HUES64 (cell line): Measurements from ENCODE around the gene ARMC8.

Source experiments
- H3K27ac ChIP-seq: 2 replicates; pipeline ENCODE4 v1.7.0; 2013; ENCODE audit warnings: low read depth, low read length, inconsistent platforms
- H3K27me3 ChIP-seq: 2 replicates; pipeline ENCODE4 v1.6.1; 2013; ENCODE audit warnings: mild to moderate bottlenecking, low read length; ENCODE audit not compliant: insufficient read depth
- H3K36me3 ChIP-seq: 2 replicates; pipeline ENCODE4 v1.6.1; 2013; ENCODE audit warnings: mild to moderate bottlenecking, low read length; ENCODE audit not compliant: insufficient read depth
- H3K4me1 ChIP-seq: 2 replicates; pipeline ENCODE4 v1.6.1; 2013; ENCODE audit warnings: mild to moderate bottlenecking, low read length, moderate library complexity; ENCODE audit not compliant: insufficient read depth
- H3K4me3 ChIP-seq: 2 replicates; pipeline ENCODE4 v1.5.1; 2013; ENCODE audit warnings: mild to moderate bottlenecking, low read length, moderate library complexity
- H3K9ac ChIP-seq: 2 replicates; pipeline ENCODE4 v1.6.1; 2013; ENCODE audit warnings: mild to moderate bottlenecking, low read depth, low read length
- H3K9me3 ChIP-seq: 2 replicates; pipeline ENCODE4 v1.6.1; 2013; ENCODE audit warnings: low read depth, low read length; ENCODE audit not compliant: insufficient read depth
- WGBS: fragments of 150-250, 120-280 bp; methylation state at CpG from one replicate; pipeline ENCODE4 v1.1.7; 2013; ENCODE audit warnings: missing lambda C conversion rate; 5-methylcytosine and 5-hydroxymethylcytosine counted together

The ARMC8 gene

DNA sequence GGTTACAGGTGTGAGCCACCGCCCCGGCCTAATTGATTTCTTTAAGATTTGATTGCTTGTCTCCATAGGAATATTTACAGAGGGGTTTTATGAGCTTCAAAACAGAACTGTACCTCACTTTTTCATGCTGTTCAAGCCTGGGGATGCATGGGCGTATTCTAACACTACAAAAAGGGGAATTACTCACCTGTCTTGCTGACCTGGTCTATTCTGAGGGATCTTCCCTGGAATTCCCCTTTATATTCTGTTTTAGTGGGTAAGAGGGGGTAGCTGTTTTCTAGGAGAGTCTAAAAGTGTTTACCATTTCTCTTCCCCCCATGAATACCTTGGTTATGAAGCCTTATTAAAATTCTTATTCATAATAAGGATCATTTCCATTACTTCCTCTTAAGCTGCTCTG lies 94.5 kb downstream of the ARMC8 start:
- H3K4me1 ChIP-seq = no peaks in the 10 kb centered on the region
- no peaks in the 10 kb centered on the region for H3K27me3 ChIP-seq
- 92% methylated on average over 3 of the region's 3 CpGs for WGBS
- no peaks in the 10 kb centered on the region for H3K9me3 ChIP-seq
- no peak overlapping the region for H3K27ac ChIP-seq
- peaks cover 42% of the 10 kb centered on the region for H3K36me3 ChIP-seq
- no peak overlapping the region for H3K4me3 ChIP-seq
- no peak overlapping the region for H3K9ac ChIP-seq

DNA sequence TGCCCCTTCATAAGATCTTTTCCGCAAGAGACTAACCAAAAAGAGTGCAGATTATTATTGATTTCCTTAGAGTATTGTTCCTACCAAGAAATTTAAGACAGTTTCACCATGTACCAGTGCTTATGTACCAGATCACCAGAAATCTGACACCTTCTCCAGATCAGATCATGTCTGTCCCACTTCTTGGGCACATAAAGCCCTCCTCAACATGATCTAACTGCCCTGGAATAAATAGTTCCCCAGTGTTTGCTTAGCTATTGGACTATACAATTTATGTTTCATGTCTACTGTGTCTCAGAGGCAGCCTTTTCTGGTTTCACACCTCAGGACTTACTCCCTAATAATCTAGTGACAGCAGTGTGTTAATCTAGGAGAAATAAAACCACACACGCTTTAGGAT lies 95.7 kb downstream of the ARMC8 start:
- Histone ChIP-seq H3K9ac (no peak overlapping the region), H3K9me3 (no peaks in the 10 kb centered on the region), H3K36me3 (peaks cover 44% of the 10 kb centered on the region), H3K27ac (no peak overlapping the region), H3K4me1 (no peaks in the 10 kb centered on the region), H3K27me3 (no peaks in the 10 kb centered on the region), H3K4me3 (no peak overlapping the region)
- no CpG with 5 or more reads among the region's 2 CpGs for WGBS

DNA sequence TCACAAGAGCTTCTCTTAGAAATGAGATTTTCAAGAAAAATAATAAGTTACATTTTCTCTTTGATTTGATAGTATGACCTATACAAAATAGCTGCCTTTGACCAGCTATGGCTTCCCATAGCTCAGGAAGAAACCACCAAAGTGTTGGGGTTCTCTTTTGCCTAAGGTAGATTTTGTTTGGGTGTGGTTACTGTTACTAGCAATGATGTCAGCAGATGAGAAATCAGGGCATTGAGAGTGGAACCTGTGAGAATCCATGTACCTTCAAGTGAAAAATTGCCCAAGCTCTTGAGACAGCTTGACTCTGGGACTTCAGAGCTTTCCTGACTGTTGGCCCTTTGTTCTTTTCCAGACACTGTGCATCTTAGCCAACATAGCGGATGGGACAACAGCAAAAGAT lies 97.0 kb downstream of the ARMC8 start:
- Histone ChIP-seq H3K4me1 (no peaks in the 10 kb centered on the region), H3K36me3 (peaks cover 53% of the 10 kb centered on the region), H3K27me3 (no peaks in the 10 kb centered on the region), H3K27ac (no peak overlapping the region), H3K9me3 (no peaks in the 10 kb centered on the region), H3K4me3 (no peak overlapping the region), H3K9ac (no peak overlapping the region)
- 96% methylated on average over 1 of the region's 1 CpG for WGBS

DNA sequence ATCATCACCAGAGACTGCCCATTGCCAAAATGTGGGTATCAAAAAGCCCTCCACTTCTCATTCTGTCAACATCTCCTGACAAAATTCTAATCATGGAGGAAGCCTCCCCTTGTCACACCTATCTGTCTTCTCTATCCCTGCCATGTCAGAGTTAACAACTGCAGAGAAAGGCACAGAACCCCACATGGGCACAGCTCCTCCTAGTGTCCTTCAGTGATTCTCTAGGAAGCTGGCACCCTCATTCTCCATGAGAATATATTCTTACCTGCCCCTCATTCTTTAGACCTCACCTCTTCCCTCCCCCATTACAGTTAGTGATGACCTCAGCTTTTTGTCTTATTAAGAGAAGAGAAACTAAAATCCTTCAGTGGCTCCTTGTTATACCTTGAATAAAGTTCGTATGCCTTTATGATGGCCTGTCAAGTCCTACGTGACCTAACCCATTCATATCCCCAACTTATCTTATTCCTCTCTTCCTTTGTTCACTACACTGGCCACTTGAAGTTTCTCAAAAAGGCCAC lies 97.9 kb downstream of the ARMC8 start:
- no peak overlapping the region for H3K27ac ChIP-seq
- no peaks in the 10 kb centered on the region for H3K27me3 ChIP-seq
- no peak overlapping the region for H3K4me3 ChIP-seq
- H3K9ac ChIP-seq = no peak overlapping the region
- 93% methylated on average over 2 of the region's 2 CpGs for WGBS
- H3K4me1 ChIP-seq = no peaks in the 10 kb centered on the region
- H3K36me3 ChIP-seq = peaks cover 60% of the 10 kb centered on the region
- no peaks in the 10 kb centered on the region for H3K9me3 ChIP-seq

DNA sequence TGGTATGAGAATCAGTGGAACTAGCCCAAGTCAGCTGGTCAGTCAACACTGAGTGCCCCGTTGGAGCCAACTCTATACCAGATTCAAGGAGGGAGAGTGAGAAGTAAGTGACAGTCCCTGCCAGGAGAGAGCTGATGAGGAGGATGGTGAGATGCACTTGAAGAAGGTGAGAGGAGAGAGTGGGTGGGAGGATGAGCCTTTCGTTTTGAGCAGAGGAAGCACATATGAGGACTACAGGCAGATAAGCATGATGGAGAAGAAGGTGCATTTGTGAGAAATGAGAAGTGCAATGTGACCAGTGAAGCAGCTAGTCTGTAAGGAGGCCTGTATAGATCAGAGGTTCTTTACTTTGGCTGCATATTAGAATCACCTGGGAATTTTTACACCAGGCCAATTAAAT lies 102.2 kb downstream of the ARMC8 start:
- WGBS = 93% methylated on average over 2 of the region's 2 CpGs
- no peaks in the 10 kb centered on the region for H3K27me3 ChIP-seq
- no peaks in the 10 kb centered on the region for H3K4me1 ChIP-seq
- no peak overlapping the region for H3K4me3 ChIP-seq
- no peaks in the 10 kb centered on the region for H3K9me3 ChIP-seq
- H3K9ac ChIP-seq = no peak overlapping the region
- no peak overlapping the region for H3K27ac ChIP-seq
- H3K36me3 ChIP-seq = peaks cover 86% of the 10 kb centered on the region

DNA sequence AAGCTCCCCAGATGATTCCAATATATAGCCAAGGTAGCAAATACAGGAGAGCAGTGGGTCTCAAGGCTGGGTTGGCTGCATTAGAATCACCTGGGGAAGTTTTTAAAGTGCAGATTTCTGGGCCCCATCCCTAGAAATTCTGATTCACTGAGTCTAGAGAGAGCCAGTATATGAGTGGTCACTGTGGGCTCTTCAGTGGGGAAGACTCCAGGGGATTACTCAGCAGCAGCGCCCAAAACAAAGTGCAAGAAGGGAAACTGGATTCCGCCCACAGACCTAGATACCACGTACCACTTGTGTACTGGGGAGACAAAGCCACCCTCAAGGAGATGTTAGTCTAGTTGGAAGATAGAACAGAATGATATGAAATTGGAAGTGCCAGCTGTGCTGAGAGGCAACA lies 102.6 kb downstream of the ARMC8 start:
- H3K9ac ChIP-seq = no peak overlapping the region
- 98% methylated on average over 3 of the region's 3 CpGs for WGBS
- H3K9me3 ChIP-seq = no peaks in the 10 kb centered on the region
- no peak overlapping the region for H3K4me3 ChIP-seq
- no peak overlapping the region for H3K27ac ChIP-seq
- no peaks in the 10 kb centered on the region for H3K27me3 ChIP-seq
- no peaks in the 10 kb centered on the region for H3K4me1 ChIP-seq
- H3K36me3 ChIP-seq = peaks cover 86% of the 10 kb centered on the region

DNA sequence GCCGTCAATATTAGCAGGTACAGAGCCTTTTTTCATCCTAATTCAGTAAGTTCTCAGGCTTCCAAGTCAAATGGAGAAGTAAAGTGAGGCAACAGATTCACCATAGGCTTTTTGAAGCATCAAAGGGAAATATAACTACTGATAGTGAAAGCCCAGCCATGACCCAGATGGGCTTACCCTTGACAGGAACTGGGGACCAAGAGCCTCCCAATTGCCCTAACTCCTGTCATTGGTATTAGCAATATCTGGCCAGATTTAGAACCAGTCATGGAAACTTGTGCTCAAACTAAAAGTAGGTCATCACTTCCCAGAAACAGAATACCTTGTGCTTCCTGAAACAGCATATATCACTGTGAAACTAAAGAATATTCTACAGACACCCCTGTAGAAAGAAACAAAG lies 109.5 kb downstream of the ARMC8 start:
- Histone ChIP-seq H3K27me3 (no peaks in the 10 kb centered on the region), H3K4me1 (no peaks in the 10 kb centered on the region), H3K4me3 (no peak overlapping the region), H3K36me3 (peaks cover 53% of the 10 kb centered on the region), H3K9ac (no peak overlapping the region), H3K9me3 (no peaks in the 10 kb centered on the region), H3K27ac (no peak overlapping the region)
- WGBS = 94% methylated on average over 1 of the region's 1 CpG

DNA sequence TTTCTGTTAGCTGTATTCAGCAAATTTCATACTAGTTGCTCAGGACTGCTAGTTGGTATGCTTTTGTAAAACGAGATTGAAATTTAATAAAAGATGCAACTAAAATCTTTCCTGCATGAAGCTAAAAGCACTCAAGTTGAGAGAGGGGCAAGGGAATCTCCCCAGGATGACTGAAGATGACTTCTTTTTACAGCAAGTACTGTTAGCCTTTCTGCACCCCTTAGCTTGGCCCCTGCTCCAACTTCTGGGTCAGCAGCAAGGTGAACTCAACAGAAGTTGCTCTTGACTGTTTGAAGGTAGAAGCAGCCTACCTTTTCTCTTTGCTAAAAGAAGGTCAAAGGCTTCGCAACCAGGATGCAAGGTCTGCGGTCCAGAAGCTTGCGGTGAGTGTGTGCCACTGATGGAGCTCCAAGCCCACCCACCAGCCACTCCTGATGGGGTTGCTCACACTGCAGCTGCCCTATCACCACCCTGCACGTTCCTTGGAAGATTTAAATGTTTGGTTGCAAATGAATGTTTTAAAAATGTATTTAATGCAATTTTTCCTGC lies 110.0 kb downstream of the ARMC8 start:
- Histone ChIP-seq H3K4me1 (no peaks in the 10 kb centered on the region), H3K27ac (no peak overlapping the region), H3K27me3 (no peaks in the 10 kb centered on the region), H3K9ac (no peak overlapping the region), H3K9me3 (no peaks in the 10 kb centered on the region), H3K4me3 (no peak overlapping the region), H3K36me3 (peaks cover 52% of the 10 kb centered on the region)
- WGBS = 93% methylated on average over 4 of the region's 5 CpGs

DNA sequence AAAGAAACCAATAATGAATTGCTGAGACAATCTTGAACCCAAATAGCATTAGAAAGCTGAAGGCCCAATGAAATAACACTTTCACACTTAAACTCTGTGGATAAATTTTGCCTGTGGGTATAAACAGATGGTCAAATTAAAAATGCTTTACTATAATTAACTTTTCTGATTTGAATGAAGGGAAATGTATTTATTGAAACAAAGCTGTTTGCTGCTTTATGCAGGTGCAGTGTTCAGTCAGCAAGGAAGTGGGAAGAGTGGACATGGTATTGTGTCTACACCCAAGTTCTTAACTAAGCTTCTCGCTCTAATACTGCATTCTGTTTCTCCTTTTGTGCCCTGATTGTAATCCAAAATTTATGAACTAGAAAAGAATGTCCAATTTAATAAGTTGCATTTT lies 110.8 kb downstream of the ARMC8 start:
- Histone ChIP-seq H3K27me3 (no peaks in the 10 kb centered on the region), H3K9me3 (no peaks in the 10 kb centered on the region), H3K4me1 (no peaks in the 10 kb centered on the region), H3K36me3 (peaks cover 45% of the 10 kb centered on the region), H3K4me3 (no peak overlapping the region), H3K9ac (no peak overlapping the region), H3K27ac (no peak overlapping the region)
- no CpG with 5 or more reads among the region's 1 CpG for WGBS

DNA sequence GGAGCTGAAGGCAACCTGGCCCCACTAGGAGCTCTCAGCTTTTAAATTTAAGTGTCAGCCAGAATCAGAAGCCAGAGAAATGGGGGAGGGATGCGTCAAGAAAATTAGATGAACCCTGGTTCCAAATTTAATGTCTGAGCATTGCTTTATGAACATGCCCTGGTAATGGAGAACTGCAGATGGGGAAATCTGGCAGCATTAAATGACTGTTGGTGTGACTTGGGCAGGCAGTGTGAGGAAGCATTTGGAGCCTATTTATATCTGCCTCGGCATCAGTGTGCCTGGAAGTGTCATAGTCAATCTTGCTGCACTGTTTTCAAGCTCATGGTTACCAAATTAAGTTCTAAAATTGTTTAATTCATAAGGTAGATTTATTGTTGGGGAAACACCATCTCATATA lies 113.5 kb downstream of the ARMC8 start:
- WGBS = 93% methylated on average over 2 of the region's 2 CpGs
- Histone ChIP-seq H3K9ac (no peak overlapping the region), H3K27me3 (no peaks in the 10 kb centered on the region), H3K4me3 (no peak overlapping the region), H3K9me3 (no peaks in the 10 kb centered on the region), H3K27ac (no peak overlapping the region), H3K4me1 (no peaks in the 10 kb centered on the region), H3K36me3 (peaks cover 23% of the 10 kb centered on the region)

DNA sequence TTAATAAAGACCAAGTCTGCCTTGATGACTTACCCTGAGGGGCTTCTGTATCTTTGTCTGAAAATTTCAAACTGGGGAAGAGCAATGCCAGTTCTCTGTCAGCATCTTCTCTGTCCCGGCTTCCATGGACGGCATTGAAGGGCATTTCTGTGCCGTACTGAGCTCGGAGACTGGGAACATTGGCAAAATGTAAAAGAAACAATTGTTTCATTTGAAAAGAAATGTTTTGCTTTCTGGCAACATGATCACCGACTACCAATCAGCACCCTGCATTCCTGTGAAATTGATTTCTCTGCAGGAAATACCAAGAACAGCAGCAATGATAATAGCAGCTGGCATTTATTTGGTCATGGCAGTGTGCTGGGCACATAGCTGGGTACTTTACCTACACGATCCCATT lies 116.4 kb downstream of the ARMC8 start:
- H3K27ac ChIP-seq = no peak overlapping the region
- H3K9ac ChIP-seq = no peak overlapping the region
- no peaks in the 10 kb centered on the region; the same call in 1 of the 2 replicates for H3K36me3 ChIP-seq
- peaks cover 12% of the 10 kb centered on the region for H3K9me3 ChIP-seq
- no peaks in the 10 kb centered on the region for H3K4me1 ChIP-seq
- no peak overlapping the region for H3K4me3 ChIP-seq
- H3K27me3 ChIP-seq = no peaks in the 10 kb centered on the region
- WGBS = 96% methylated on average over 6 of the region's 6 CpGs

DNA sequence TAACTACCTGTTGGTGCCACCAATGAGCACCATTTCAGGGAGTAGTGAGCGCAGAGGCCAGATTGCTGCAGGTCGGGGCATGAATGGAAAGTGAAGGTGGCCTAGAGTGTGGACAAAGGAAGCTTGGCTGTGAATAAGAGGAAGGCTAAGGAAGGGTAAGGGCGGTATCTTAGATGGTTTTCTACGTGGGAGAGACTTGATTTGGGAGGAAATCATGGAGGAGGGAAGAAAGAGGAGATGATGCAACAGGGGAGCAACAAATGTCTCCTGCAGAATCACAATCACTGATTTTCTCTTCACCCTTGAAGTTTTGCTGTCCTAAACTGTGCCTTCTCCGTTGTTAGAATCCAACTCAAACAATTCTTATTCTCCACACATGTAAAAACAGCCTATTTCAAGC lies 120.8 kb downstream of the ARMC8 start:
- Histone ChIP-seq H3K9me3 (peaks cover 14% of the 10 kb centered on the region), H3K9ac (no peak overlapping the region), H3K27me3 (no peaks in the 10 kb centered on the region), H3K4me3 (no peak overlapping the region), H3K27ac (no peak overlapping the region), H3K36me3 (no peaks in the 10 kb centered on the region), H3K4me1 (no peaks in the 10 kb centered on the region)
- WGBS = 91% methylated on average over 5 of the region's 5 CpGs
